ENCODE measurements around the gene SIPA1.
A peak's percentile ranks its signal among the peaks of the same experiment; 100 is the strongest.
"Not testable (repeated sequence)": the region's sequence is repeated elsewhere in the genome, so short reads cannot be mapped to it uniquely, and the experiment has no call there.

SIPA1 gene

GRCh38 chr11:65623852-65624616 lies 13.9 kb upstream of the SIPA1 start:
- no peak for DNase-seq

GRCh38 chr11:65624931-65625627 lies 12.8 kb upstream of the SIPA1 start:
- DNase-seq: no peak

GRCh38 chr11:65625628-65626342 lies 12.1 kb upstream of the SIPA1 start:
- DNase-seq: peak; percentile 72

GRCh38 chr11:65627202-65627601 lies 10.7 kb upstream of the SIPA1 start:
- no peak for DNase-seq

GRCh38 chr11:65629579-65629978 lies 8.3 kb upstream of the SIPA1 start:
- DNase-seq: no peak

GRCh38 chr11:65630215-65630614 lies 7.7 kb upstream of the SIPA1 start:
- no peak for DNase-seq

GRCh38 chr11:65633390-65634108 lies 4.4 kb upstream of the SIPA1 start:
- no peak for DNase-seq

GRCh38 chr11:65634109-65634436 lies 3.8 kb upstream of the SIPA1 start:
- DNase-seq: no peak

GRCh38 chr11:65634440-65634839 lies 3.5 kb upstream of the SIPA1 start:
- no peak for DNase-seq

GRCh38 chr11:65634905-65635731 lies 2.8 kb upstream of the SIPA1 start:
- no peak for DNase-seq

- peak; percentile 77 for DNase-seq
Measured at GRCh38 chr11:65636108-65637031, 1.5 kb upstream of the SIPA1 start.

- no peak for DNase-seq
Measured at GRCh38 chr11:65637032-65637557, 806 bp upstream of the SIPA1 start.

GRCh38 chr11:65639228-65639597 lies 1.3 kb downstream of the SIPA1 start:
- DNase-seq: not testable (repeated sequence)

- DNase-seq: no peak
Measured at GRCh38 chr11:65639623-65640482, 2.0 kb downstream of the SIPA1 start.

- DNase-seq: peak; percentile 30
Measured at GRCh38 chr11:65640483-65641296, 2.8 kb downstream of the SIPA1 start.

- no peak for DNase-seq
Measured at GRCh38 chr11:65641297-65642013, 3.6 kb downstream of the SIPA1 start.

GRCh38 chr11:65642014-65642671 lies 4.2 kb downstream of the SIPA1 start:
- peak; percentile 7 for DNase-seq

GRCh38 chr11:65643971-65644370 lies 6.1 kb downstream of the SIPA1 start:
- DNase-seq: no peak

All from hematopoietic multipotent progenitor cell treated with erythropoietin and hydrocortisone succinate and interleukin-3 and kit ligand, for 8 days (in vitro differentiated cells).